Hepatic stellate cell (primary cell): ENCODE results near the gene GUCY1A2.
"Not testable (repeated sequence)": the region's sequence is repeated elsewhere in the genome, so short reads cannot be mapped to it uniquely, and the experiment has no call there.

Source experiments
- DNase-seq: peaks from one replicate; pipeline ENCODE4 v3.0.0; 2011; ENCODE audit warnings: low spot score

Gene GUCY1A2

DNA sequence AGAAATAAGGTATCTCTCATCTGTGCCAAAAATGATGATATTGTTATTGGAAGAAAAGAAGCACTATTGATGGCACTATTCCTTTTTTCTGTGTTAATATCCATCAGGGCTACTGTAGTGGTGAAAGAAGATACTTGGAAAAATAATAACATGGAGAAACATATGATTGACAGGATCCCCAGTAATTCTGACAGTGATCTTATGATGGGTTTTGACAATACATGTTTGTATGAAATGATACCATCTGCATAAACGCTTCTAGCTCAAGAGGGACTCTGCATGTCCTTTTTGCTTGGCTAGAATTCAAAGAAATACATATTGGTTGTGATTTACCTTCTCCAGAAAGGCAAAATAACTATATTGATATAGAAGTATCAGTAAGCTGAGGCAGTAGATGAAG lies 178.1 kb downstream of the GUCY1A2 start:
- no peak for DNase-seq

DNA sequence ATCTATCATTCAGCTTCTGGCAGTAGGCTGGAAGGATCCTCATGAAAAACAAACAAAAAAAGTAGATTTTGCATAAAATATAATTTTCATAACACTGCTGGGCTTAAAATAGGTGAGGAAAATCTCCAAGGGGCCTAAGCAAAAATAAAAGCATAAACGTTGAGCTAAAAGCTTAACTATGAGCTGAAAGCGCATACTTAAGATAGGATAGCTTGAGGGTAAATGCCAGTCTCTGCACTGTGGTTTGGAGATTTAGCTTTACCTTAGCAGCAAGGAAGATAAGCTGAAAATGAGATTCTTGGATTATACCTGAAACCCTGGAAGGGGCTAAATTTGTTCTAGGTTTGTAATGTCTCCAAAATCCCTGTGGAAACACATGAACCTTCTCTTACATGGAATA lies 183.7 kb downstream of the GUCY1A2 start:
- no peak for DNase-seq

DNA sequence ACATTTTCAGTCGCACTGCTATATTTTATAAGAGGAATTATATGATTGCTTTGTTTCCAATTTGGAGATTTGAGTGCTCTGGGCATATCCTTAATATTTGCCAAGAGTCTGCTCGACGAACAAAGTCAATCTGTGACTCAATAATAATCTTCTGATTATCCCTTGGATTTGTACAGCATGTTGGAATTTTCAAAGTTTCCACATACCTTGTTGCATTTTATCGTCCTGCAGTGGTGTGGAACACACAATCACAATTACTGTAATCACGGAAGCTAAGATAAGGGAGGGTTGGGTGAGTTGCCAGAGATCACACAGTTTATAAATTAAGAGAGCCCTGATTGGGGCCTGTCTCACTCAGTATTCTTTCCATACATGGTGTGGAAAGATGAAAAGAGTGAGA lies 189.3 kb downstream of the GUCY1A2 start:
- no peak for DNase-seq

DNA sequence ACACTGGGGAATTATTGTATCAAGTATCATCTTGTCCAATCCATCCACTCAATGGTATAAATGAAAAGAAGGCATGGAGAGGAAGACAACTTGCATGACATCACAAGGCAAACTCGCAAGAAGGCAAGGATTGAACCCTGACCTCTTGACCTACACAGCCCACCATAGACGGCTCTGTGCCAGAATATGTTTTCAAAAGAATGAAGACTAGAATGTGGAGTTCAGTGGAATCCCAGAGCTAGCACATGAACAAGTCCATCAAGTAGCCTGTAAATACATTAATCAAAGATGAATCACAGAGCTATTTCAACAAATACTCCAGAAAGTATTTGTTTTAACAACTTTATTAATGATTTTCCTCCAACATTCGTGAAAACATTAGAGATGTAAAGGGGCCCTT lies 189.7 kb downstream of the GUCY1A2 start:
- no peak for DNase-seq

DNA sequence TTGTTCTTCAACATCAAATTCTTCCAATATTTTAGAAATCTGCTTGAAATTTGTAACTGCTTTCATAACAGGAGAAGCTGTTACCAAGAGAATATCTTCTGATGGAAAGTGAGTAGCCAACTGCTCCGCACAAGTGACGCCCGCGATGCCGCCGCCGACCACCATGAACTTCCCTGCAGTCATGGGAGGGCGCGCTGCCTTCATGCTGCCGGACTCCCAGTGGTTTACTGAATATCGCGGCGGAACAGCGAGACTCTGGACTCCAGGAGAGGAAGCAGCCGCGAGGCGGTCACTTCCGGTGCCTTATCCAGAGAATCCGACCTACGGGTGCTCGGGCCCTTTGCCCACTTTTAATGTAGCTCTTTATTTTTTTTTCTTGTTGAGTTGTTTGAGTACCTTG lies 190.6 kb downstream of the GUCY1A2 start:
- DNase-seq: no peak

DNA sequence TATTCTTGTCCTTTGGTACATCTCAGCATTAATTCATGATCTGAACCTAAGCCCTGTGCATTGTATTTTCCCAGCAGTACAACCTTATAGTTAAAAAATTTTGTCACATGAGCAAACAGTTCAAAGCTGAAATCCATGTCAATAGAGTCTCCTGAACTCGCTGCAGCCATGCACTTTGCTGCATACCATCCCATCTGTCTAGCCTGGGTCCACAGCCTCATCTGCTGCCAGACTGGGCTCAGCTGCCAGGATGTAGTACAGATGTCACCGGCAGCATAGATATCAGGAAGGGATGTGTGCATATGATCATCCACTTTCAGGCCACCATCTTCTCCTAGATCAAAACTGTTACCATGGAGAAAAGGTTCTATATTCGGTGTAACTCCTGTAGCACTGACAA lies 191.7 kb downstream of the GUCY1A2 start:
- DNase-seq: not testable (repeated sequence)

DNA sequence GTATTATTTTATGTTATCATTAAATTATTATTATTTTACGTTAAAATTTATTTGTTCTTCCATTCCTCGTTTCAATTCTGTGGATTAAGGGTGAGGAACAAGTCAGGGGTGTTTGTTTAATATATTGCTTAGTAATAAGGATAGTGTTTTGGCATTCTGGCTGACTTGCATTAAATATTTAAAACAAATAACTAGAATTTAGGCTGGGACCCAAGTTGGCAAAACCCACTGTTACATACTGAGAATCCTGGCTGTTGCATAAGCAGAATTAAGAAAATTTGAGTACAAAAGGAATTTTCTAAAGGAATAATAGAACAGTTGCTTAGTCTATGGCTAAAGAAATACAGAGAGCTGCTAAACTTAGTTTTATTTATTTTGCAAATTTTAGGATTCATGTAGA lies 196.4 kb downstream of the GUCY1A2 start:
- no peak for DNase-seq

GRCh38 chr11:106821291-106821690 lies 197.0 kb downstream of the GUCY1A2 start:
- DNase-seq: no peak

- DNase-seq: no peak
These were observed 199.8 kb downstream of the GUCY1A2 start for GRCh38 chr11:106818443-106818842.

- DNase-seq: no peak
These were observed 203.1 kb downstream of the GUCY1A2 start for GRCh38 chr11:106815209-106815608.

GRCh38 chr11:106813806-106814205 lies 204.5 kb downstream of the GUCY1A2 start:
- DNase-seq: no peak

DNA sequence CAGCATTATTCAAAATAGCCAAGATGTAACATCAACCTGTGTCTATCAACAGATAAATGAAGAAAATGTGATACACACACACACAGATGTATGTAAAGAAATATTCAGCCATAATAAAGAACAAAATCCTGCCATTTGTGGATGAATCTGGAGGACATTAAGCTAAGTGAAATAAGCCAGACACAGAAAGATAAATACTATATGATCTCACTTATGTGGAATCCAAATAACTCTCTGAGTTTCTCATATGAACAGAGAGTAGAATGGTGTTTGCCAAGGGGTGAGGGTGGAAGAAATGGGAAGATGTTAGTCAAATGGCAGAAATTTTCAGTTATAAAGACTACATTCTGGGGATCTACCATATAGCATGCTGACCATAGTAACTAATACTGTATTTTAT lies 224.2 kb downstream of the GUCY1A2 start:
- no peak for DNase-seq

DNA sequence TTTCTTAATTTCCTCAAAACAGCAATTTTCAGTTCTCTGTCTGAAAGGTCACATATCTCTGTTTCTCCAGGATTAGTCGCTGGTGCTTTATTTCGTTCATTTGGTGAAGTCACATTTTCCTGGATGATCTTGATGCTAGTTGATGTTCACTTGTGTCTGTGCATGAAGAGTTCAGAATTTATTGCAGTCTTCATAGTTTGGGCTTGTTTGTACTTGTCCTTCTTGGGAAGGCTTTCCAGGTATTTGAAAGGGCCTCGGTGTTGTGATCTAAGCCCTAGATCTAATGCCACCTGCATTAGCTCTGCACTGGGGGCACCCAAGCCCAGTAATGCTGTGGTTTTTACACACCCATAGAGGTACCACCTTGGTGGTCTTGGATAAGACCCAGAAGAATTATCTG lies 228.9 kb downstream of the GUCY1A2 start:
- DNase-seq: no peak

GRCh38 chr11:106787454-106787853 lies 230.8 kb downstream of the GUCY1A2 start:
- DNase-seq: no peak

- no peak for DNase-seq
These were observed 232.2 kb downstream of the GUCY1A2 start for GRCh38 chr11:106785913-106786650.

GRCh38 chr11:106777302-106777701 lies 241.0 kb downstream of the GUCY1A2 start:
- not testable (repeated sequence) for DNase-seq

GRCh38 chr11:106770489-106771085 lies 247.7 kb downstream of the GUCY1A2 start:
- DNase-seq: no peak

GRCh38 chr11:106765469-106766258 lies 252.6 kb downstream of the GUCY1A2 start:
- DNase-seq: no peak

DNA sequence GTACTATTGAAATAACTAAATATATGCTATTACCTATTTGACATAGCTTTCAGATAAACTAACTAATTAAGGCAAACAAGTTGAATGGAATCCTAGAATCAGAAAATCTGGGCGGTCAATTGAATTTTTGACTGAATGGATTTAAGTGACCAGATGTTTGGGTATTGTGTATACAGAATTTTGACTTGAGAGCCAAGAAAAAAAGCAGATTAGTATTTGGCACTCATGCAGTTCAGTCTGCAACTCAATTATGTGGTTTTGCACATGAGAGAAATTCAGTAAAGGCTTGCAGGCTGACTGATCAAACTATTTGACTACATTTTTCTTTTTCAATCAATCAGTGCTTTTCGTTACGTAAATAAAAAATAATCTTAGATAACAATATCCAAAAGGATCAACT lies 254.8 kb downstream of the GUCY1A2 start:
- no peak for DNase-seq

GRCh38 chr11:106761745-106762144 lies 256.5 kb downstream of the GUCY1A2 start:
- DNase-seq: no peak

DNA sequence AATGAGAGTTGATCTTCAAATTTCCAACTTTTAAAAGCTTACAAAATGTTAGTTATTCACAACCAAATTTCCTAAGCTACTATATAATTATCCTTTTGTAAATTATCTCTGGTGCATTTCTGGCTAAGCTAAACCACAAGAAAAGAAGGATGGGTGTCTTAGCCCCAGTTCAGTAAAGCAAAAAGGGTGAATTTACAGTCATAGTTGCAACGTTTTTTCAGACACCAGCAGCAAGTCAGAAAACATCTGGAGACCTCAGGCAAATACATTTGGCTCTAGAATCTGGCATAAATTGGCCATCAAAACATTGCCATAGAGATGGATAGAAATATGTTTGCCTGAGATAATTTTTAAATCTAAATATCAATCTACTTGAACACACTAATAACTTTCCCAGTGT lies 257.0 kb downstream of the GUCY1A2 start:
- DNase-seq: no peak

- DNase-seq: no peak
These were observed 270.2 kb downstream of the GUCY1A2 start for GRCh38 chr11:106748059-106748458.

DNA sequence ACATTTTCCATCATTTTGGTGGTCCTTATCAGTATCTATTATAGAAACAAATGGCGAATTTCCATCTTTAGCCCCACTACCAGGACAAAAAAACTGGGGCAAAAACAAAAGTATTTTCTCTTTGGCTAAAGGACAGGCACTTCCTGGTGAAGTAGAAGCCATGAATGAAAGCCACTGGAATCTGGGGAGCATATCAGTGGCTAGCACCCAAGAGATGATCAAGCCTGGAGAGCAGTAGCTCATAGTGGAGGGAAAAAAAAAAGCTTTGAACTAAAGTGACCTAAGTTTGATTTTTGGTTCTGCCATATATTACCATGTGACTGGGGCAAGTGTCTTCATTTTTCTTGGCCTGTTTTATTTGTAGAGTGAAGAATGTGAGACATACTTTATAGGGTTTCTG lies 272.3 kb downstream of the GUCY1A2 start:
- DNase-seq: no peak
